Activated T-helper 17 cell treated with anti-CD3 and anti-CD28 coated beads, Interleukin-2, amount 50 U/mL, for 72 hours (primary cell): Measurements from ENCODE around the gene TGM1. TPM values are rescaled to one million over a fixed set of nuclear protein-coding genes. Genes with fewer than 3 reads are reported as not detected.
A peak's percentile ranks its signal among the peaks of the same experiment; 100 is the strongest.

Experiments
- ATAC-seq: fragments of 150-1000 bp; cut with Tn5 transposase; replicated peaks from 2 replicates; pipeline ENCODE4 v1.10.0; 2021; ENCODE audit warnings: mild to moderate bottlenecking, moderate library complexity
- H3K27ac Mint-ChIP-seq: one replicate; pipeline ENCODE4 v1.8.0; 2022; ENCODE audit warnings: mixed read lengths
- H3K27me3 Mint-ChIP-seq: one replicate; pipeline ENCODE4 v1.8.0; 2022; ENCODE audit warnings: mixed read lengths
- H3K36me3 Mint-ChIP-seq: one replicate; pipeline ENCODE4 v1.8.0; 2022; ENCODE audit warnings: low read depth, mild to moderate bottlenecking, mixed read lengths
- H3K4me1 Mint-ChIP-seq: one replicate; pipeline ENCODE4 v1.8.0; 2022; ENCODE audit warnings: mixed read lengths
- H3K4me3 Mint-ChIP-seq: one replicate; pipeline ENCODE4 v1.8.0; 2022; ENCODE audit warnings: mild to moderate bottlenecking, mixed read lengths
- H3K9me3 Mint-ChIP-seq: one replicate; pipeline ENCODE4 v1.8.0; 2022; ENCODE audit warnings: mixed read lengths
- total RNA-seq, 2 donors: library from RNA; stranded (reverse); gene quantifications; one replicate each; pipeline ENCODE4 v1.2.3, GENCODE V29; 2022

Gene TGM1
- total RNA-seq, 2 donors from 2014 or later, result 16.1 to 18.2 TPM

DNA sequence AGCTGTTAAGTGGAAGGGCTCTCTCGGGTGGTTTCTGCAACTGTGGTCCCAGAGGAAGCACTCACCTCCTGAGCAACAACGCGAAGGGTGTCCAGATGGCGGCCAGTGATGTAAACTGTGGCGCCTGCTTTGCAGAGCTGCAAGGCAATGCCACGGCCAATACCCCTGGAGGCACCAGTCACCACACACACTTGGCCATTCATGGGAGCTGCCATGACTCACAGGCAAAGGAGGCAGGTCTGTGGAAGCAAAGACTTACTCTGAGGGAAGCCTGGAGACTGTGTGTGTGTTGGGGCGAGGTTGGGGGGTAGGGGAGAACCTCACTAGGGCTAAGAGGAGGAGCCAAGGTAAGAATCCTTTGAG, 35.9 kb upstream of the TGM1 start:
- H3K9me3 Mint-ChIP-seq, result no peaks in the 10 kb centered on the region
- no peaks in the 10 kb centered on the region for H3K27me3 Mint-ChIP-seq
- H3K36me3 Mint-ChIP-seq, result peaks cover 69% of the 10 kb centered on the region
- H3K27ac Mint-ChIP-seq, result peak overlapping the region; percentile 96
- peak overlapping the region; percentile 95 for H3K4me3 Mint-ChIP-seq
- peaks cover 24% of the 10 kb centered on the region for H3K4me1 Mint-ChIP-seq
- peak; percentile 7 for ATAC-seq

- peaks cover 24% of the 10 kb centered on the region for H3K4me1 Mint-ChIP-seq
- peaks cover 63% of the 10 kb centered on the region for H3K36me3 Mint-ChIP-seq
- H3K27me3 Mint-ChIP-seq, result no peaks in the 10 kb centered on the region
- no peaks in the 10 kb centered on the region for H3K9me3 Mint-ChIP-seq
- H3K4me3 Mint-ChIP-seq, result peak overlapping the region; percentile 25
- H3K27ac Mint-ChIP-seq, result peak overlapping the region; percentile 58
- ATAC-seq, result peak; percentile 40
Measured at GRCh38 chr14:24297190-24297964, 34.4 kb upstream of the TGM1 start.

DNA sequence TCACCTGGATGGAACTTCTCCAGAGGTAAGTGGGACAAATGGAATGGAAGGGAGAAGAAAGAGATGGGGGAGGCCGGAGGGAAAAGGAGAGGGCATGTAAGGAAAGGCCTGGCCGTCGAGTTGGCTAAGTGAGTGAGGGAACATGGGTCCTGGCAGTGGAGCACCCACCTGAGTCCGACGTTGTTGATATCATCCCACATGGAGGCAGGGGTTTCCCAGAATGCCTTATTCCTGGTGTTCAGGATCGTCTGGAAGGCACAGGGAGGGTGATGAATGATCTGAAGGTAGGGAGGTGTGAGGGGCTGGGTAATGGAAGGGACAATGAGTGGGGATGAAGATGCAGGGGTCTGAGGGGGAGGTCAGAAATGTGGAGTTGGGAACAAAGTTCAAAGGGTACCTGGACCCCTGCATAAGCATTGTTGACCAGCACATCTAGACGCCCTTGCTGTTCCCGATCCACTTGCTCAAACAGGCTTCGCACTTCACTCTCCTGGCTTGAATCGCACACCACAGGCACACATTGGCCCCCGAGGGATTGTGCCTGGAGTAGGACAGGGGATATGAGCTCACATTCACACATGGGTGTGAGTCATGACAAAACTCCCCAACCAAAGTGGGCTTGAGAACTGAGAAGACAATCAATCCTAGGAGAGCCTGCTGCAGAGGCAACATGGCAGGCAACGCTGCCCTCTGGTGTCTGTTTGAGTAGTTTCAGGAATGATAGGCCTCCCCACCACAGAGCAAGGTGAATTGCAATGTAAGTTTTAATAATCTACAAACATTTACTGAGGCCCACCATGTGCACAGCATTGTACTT, 33.6 kb upstream of the TGM1 start:
- Mint-ChIP-seq H3K9me3 (no peaks in the 10 kb centered on the region), H3K36me3 (peaks cover 63% of the 10 kb centered on the region), H3K4me1 (peaks cover 24% of the 10 kb centered on the region), H3K27ac (peak overlapping the region; percentile 58), H3K27me3 (no peaks in the 10 kb centered on the region), H3K4me3 (peak overlapping the region; percentile 25)
- peak; percentile 82 for ATAC-seq

DNA sequence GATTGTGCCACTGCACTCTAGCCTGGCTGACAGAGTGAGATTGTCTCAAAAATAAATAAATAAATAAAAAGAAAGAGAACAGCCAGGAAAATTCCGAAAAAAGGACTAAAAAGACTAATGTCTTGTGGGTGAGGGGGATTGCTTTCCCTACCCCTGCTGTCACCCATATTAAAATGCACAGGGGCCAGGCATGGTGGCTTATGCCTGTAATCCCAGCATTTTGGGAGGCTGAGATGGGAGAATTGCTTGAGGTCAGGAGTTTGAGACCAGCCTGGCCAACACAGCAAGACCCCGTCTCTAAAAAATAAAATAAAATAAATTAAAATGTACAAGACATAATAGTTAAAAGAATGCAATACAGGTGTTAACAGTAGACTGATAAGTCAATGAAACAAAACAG, 30.5 kb upstream of the TGM1 start:
- no peak for ATAC-seq
- no peaks in the 10 kb centered on the region for H3K9me3 Mint-ChIP-seq
- peaks cover 72% of the 10 kb centered on the region for H3K36me3 Mint-ChIP-seq
- H3K27ac Mint-ChIP-seq, result no peak overlapping the region
- H3K4me3 Mint-ChIP-seq, result no peak overlapping the region
- H3K27me3 Mint-ChIP-seq, result no peaks in the 10 kb centered on the region
- H3K4me1 Mint-ChIP-seq, result peaks cover 29% of the 10 kb centered on the region

GRCh38 chr14:24292118-24292807, 29.3 kb upstream of the TGM1 start:
- Mint-ChIP-seq H3K27ac (no peak overlapping the region), H3K4me3 (no peak overlapping the region), H3K9me3 (no peaks in the 10 kb centered on the region), H3K4me1 (peaks cover 27% of the 10 kb centered on the region), H3K27me3 (no peaks in the 10 kb centered on the region), H3K36me3 (peaks cover 81% of the 10 kb centered on the region)
- ATAC-seq, result no peak

DNA sequence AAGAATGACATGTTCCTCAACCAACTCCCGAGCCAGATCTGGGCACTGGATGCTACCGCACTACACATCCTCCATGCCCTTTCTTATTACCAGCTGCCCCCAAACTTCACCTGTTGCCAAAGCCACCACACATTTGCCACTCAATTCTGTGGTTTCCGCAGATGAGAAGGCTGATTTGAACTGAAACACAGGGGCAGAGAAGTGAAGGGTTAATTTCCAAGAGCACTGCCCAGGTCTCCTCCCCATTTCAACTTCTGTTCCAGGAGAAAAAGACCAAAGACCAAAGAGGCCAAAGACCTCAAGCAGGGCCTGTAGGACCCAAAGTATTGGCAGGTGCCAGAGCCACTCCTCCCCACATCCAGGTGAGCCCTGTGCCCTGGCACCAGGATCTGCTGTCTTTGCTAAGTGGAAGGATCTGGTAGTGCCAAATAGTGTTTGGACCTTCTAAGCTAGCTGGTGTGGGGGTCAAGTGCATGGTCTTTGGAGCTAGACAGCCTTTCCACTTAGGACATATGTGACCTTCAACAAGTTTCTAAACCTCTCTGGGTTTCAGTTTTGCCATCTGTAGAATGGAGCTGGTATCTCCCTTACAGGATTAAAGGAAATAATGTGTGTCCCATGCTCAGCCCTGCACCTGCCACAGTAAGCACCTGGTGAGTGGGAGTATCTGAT, 28.6 kb upstream of the TGM1 start:
- peaks cover 78% of the 10 kb centered on the region for H3K36me3 Mint-ChIP-seq
- H3K27ac Mint-ChIP-seq, result no peak overlapping the region
- no peaks in the 10 kb centered on the region for H3K9me3 Mint-ChIP-seq
- peaks cover 20% of the 10 kb centered on the region for H3K4me1 Mint-ChIP-seq
- no peak for ATAC-seq
- no peaks in the 10 kb centered on the region for H3K27me3 Mint-ChIP-seq
- H3K4me3 Mint-ChIP-seq, result no peak overlapping the region

DNA sequence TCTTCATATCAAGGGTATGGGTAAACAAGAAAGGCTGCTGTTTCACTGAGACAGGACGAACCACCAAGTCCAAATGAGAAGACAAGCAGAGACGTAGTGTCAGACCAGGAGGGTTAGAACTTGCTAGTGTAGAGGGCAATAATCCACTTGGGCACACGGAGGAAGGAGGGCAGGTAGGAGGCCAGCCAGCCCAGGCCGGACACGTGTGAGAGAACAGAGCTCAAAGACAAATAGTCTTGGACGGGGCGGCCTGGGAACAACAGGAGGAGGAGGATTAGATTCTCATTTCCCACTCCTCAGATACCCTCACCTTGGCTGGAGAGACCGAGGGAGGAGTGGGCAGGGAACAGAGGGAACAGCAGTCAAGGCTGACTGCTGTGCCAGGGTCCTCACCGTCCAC, 27.8 kb upstream of the TGM1 start:
- no peak overlapping the region for H3K4me3 Mint-ChIP-seq
- H3K36me3 Mint-ChIP-seq, result peaks cover 69% of the 10 kb centered on the region
- peaks cover 16% of the 10 kb centered on the region for H3K4me1 Mint-ChIP-seq
- no peak overlapping the region for H3K27ac Mint-ChIP-seq
- no peaks in the 10 kb centered on the region for H3K27me3 Mint-ChIP-seq
- no peak for ATAC-seq
- H3K9me3 Mint-ChIP-seq, result no peaks in the 10 kb centered on the region

DNA sequence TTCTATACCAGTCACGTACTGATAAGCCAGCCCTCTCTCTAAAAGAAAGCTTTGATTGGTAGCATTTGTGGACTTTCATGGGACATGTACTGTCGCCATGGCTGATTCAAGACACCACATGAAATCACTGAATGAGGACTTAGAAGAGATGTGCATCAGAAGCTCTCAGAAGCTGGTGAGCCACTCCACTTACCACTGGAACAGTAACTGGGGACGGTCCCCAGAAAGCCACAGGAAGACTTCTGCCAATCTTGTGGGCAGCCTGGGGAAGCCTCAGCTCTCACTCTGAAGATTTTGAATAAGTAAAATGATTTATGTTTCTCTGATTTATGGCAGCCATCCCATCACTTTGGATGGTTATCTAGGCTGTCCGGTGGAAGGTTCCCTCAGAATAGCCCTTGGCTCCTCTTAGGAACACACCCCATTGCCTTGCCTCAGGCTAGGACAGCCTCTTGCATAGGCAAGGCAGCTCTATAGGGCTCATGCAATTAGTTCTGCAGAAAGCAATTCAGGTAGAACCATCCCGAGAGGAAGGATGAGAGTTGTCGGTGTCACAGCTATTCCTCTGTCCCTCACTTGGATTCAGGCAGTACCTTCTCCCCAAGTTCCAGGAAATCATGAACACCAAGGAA, 26.8 kb upstream of the TGM1 start:
- H3K9me3 Mint-ChIP-seq, result no peaks in the 10 kb centered on the region
- H3K27me3 Mint-ChIP-seq, result no peaks in the 10 kb centered on the region
- peak overlapping the region; percentile 49 for H3K4me3 Mint-ChIP-seq
- H3K4me1 Mint-ChIP-seq, result peaks cover 16% of the 10 kb centered on the region
- H3K36me3 Mint-ChIP-seq, result peaks cover 60% of the 10 kb centered on the region
- no peak overlapping the region for H3K27ac Mint-ChIP-seq
- ATAC-seq, result peak; percentile 100

- no peak overlapping the region for H3K27ac Mint-ChIP-seq
- peaks cover 38% of the 10 kb centered on the region for H3K36me3 Mint-ChIP-seq
- peaks cover 16% of the 10 kb centered on the region for H3K4me1 Mint-ChIP-seq
- H3K27me3 Mint-ChIP-seq, result no peaks in the 10 kb centered on the region
- no peak for ATAC-seq
- H3K9me3 Mint-ChIP-seq, result no peaks in the 10 kb centered on the region
- H3K4me3 Mint-ChIP-seq, result no peak overlapping the region
Measured at GRCh38 chr14:24286996-24287395, 24.0 kb upstream of the TGM1 start.

- Mint-ChIP-seq H3K27ac (no peak overlapping the region), H3K27me3 (no peaks in the 10 kb centered on the region), H3K36me3 (peaks cover 21% of the 10 kb centered on the region), H3K4me1 (peaks cover 12% of the 10 kb centered on the region), H3K4me3 (no peak overlapping the region), H3K9me3 (no peaks in the 10 kb centered on the region)
- ATAC-seq, result no peak
Measured at GRCh38 chr14:24285351-24285750, 22.4 kb upstream of the TGM1 start.

DNA sequence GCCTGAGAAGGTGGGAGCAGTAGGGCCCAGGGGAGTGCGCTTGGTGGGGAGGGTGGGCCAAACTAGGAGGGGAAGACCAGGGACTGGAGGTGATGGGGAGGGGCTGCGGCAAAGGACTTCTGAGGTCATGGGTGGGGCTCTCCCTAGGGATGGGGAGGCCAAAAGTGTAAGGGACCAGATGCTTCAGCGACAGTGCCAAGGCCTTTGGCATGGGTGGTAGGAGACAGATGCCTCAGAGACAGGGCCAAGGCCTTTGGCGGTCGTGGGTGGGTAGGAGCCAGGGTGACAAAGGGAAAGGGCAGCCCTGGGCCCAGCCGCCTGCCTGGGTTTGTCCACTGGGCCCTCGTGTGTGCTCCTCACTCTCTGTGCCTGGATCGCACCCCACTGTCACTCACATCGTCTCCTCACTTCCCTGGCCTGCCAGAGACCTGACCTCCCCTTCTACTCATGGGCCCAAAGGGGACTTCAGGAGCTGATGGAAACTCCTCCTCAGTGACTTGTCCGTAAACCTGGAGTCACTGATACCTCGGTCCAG, 21.6 kb upstream of the TGM1 start:
- Mint-ChIP-seq H3K36me3 (peaks cover 14% of the 10 kb centered on the region), H3K27ac (no peak overlapping the region), H3K4me1 (peaks cover 13% of the 10 kb centered on the region), H3K9me3 (no peaks in the 10 kb centered on the region), H3K4me3 (no peak overlapping the region), H3K27me3 (no peaks in the 10 kb centered on the region)
- no peak for ATAC-seq

GRCh38 chr14:24283796-24284460, 21.0 kb upstream of the TGM1 start:
- peaks cover 9% of the 10 kb centered on the region for H3K36me3 Mint-ChIP-seq
- no peak overlapping the region for H3K27ac Mint-ChIP-seq
- no peaks in the 10 kb centered on the region for H3K27me3 Mint-ChIP-seq
- no peak for ATAC-seq
- no peak overlapping the region for H3K4me3 Mint-ChIP-seq
- H3K4me1 Mint-ChIP-seq, result peaks cover 19% of the 10 kb centered on the region
- H3K9me3 Mint-ChIP-seq, result no peaks in the 10 kb centered on the region

GRCh38 chr14:24282736-24283135, 19.8 kb upstream of the TGM1 start:
- Mint-ChIP-seq H3K9me3 (peaks cover 3% of the 10 kb centered on the region), H3K4me3 (no peak overlapping the region), H3K27me3 (no peaks in the 10 kb centered on the region), H3K27ac (no peak overlapping the region), H3K36me3 (peaks cover 3% of the 10 kb centered on the region), H3K4me1 (peaks cover 24% of the 10 kb centered on the region)
- no peak for ATAC-seq
